Measurements from ENCODE around the gene SPR. TPM values are rescaled to one million over a fixed set of nuclear protein-coding genes. Genes with fewer than 3 reads are reported as not detected.

The SPR gene
- total and polyA plus RNA-seq, 2 of the 13 experiments (the other 11 are each of a cell fraction or from before 2014, with no cell fraction given), result 34.0 to 96.0 TPM

- TF ChIP-seq SNAPC4 (CRISPR knock-in tag; IDR thresholded peaks at IDR 0.05) (no peak), ZNF564 (CRISPR knock-in tag; IDR thresholded peaks at IDR 0.05) (no peak), RBM22 (optimal IDR thresholded peaks at IDR 0.05; ENCODE audit: low read length) (no peak), ZNF792 (CRISPR knock-in tag; IDR thresholded peaks at IDR 0.05) (no peak), PLSCR1 (CRISPR knock-in tag; IDR thresholded peaks at IDR 0.05; ENCODE audit: borderline replicate concordance) (no peak), SCMH1 (CRISPR knock-in tag; IDR thresholded peaks at IDR 0.05; ENCODE audit: borderline replicate concordance) (no peak), MZF1 (CRISPR knock-in tag; IDR thresholded peaks at IDR 0.05; ENCODE audit: borderline replicate concordance) (no peak; the same call in 1 of the 2 replicates), ZNF567 (CRISPR knock-in tag; IDR thresholded peaks at IDR 0.05; ENCODE audit: borderline replicate concordance) (no peak), ZNF512B (CRISPR knock-in tag; IDR thresholded peaks at IDR 0.05; ENCODE audit: borderline replicate concordance) (no peak; the same call in 1 of the 2 replicates)
- TF ChIP-seq, protein P1, sequence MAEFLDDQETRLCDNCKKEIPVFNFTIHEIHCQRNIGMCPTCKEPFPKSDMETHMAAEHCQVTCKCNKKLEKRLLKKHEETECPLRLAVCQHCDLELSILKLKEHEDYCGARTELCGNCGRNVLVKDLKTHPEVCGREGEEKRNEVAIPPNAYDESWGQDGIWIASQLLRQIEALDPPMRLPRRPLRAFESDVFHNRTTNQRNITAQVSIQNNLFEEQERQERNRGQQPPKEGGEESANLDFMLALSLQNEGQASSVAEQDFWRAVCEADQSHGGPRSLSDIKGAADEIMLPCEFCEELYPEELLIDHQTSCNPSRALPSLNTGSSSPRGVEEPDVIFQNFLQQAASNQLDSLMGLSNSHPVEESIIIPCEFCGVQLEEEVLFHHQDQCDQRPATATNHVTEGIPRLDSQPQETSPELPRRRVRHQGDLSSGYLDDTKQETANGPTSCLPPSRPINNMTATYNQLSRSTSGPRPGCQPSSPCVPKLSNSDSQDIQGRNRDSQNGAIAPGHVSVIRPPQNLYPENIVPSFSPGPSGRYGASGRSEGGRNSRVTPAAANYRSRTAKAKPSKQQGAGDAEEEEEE (CRISPR knock-in tag; IDR thresholded peaks at IDR 0.05; ENCODE audit: borderline replicate concordance), result peak; percentile 50; the same call in 1 of the 2 replicates
- TF ChIP-seq, protein P2, sequence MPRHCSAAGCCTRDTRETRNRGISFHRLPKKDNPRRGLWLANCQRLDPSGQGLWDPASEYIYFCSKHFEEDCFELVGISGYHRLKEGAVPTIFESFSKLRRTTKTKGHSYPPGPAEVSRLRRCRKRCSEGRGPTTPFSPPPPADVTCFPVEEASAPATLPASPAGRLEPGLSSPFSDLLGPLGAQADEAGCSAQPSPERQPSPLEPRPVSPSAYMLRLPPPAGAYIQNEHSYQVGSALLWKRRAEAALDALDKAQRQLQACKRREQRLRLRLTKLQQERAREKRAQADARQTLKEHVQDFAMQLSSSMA (CRISPR knock-in tag; IDR thresholded peaks at IDR 0.05), result no peak
These were observed 24.8 kb upstream of the SPR start (continued) for GRCh38 chr2:72862239-72862988.
